ENCODE data around the gene GNB2. TPM values are rescaled to one million over a fixed set of nuclear protein-coding genes. Genes with fewer than 3 reads are reported as not detected.

The GNB2 gene
- total RNA-seq, 1 experiment from 2014 or later = 174 TPM

GRCh38 chr7:100686822-100687211 lies 13.3 kb downstream of the GNB2 start:
- no peak overlapping the region for H3T11ph ChIP-seq (ENCODE audit: low read length)
- H3K36me3 Mint-ChIP-seq (ENCODE audit: insufficient read depth in 1 of 3, low read depth in 3 of 3) = peaks cover 31 to 74% (median 66%) of the 10 kb centered on the region in 3 experiments
- H3K23ac ChIP-seq (ENCODE audit: insufficient read length, low read depth, low read length) = no peak overlapping the region
- H2AFZ ChIP-seq (ENCODE audit: low read length) = no peak overlapping the region
- no peak overlapping the region for H4K5ac ChIP-seq (ENCODE audit: insufficient read length, low read depth, low read length)
- H3K79me1 ChIP-seq (ENCODE audit: insufficient read depth, low read depth, low read length, poor library complexity, severe bottlenecking) = peaks cover 5% of the 10 kb centered on the region
- WGBS (ENCODE audit: extremely low coverage, insufficient read length, low lambda C conversion rate) = no CpG with 5 or more reads among the region's 17 CpGs
- no peak overlapping the region for H3K56ac ChIP-seq (ENCODE audit: insufficient read length, low read depth, low read length)
- H3K4me3 Mint-ChIP-seq = no peak overlapping the region
- H3K79me2 ChIP-seq (ENCODE audit: insufficient read depth, low read length) = peaks cover 16% of the 10 kb centered on the region; the same call in 1 of the 2 replicates
- no peak overlapping the region for H3K4ac ChIP-seq (ENCODE audit: low read depth, low read length)
- no peak overlapping the region for H2BK12ac ChIP-seq (ENCODE audit: insufficient read length, low read depth, low read length)
- H3K18ac ChIP-seq (ENCODE audit: insufficient read length, low read depth, low read length) = no peak overlapping the region
- no peak overlapping the region for H3K4me2 ChIP-seq (ENCODE audit: insufficient read depth, insufficient read length, low read length)
- H3K14ac ChIP-seq (ENCODE audit: insufficient read depth, low read length) = no peak overlapping the region
- H3K27ac ChIP-seq (ENCODE audit: insufficient read length, low read depth, low read length) = no peak overlapping the region
- no peak overlapping the region for H4K91ac ChIP-seq (ENCODE audit: insufficient read length, low read depth, low read length)
- no peak overlapping the region for H2BK120ac ChIP-seq (ENCODE audit: low read depth, low read length, poor library complexity, severe bottlenecking)
- DNase-seq = no peak
- no peak overlapping the region for H3K9ac ChIP-seq (ENCODE audit: extremely low read depth, insufficient read length, low read length)
- no peaks in the 10 kb centered on the region for H3K9me3 ChIP-seq (ENCODE audit: control insufficient read depth, low read depth, low read length)
- H3K9me3 Mint-ChIP-seq = no peaks in the 10 kb centered on the region
- no peak overlapping the region for H2AK5ac ChIP-seq (ENCODE audit: insufficient read length, low read length)
- H3K27ac Mint-ChIP-seq = peak overlapping the region in 1 of 3 experiments; percentile 67; a peak in 3 of 7 replicates
- no peaks in the 10 kb centered on the region for H3K27me3 Mint-ChIP-seq (ENCODE audit: low read depth)
- TF ChIP-seq, protein P1, sequence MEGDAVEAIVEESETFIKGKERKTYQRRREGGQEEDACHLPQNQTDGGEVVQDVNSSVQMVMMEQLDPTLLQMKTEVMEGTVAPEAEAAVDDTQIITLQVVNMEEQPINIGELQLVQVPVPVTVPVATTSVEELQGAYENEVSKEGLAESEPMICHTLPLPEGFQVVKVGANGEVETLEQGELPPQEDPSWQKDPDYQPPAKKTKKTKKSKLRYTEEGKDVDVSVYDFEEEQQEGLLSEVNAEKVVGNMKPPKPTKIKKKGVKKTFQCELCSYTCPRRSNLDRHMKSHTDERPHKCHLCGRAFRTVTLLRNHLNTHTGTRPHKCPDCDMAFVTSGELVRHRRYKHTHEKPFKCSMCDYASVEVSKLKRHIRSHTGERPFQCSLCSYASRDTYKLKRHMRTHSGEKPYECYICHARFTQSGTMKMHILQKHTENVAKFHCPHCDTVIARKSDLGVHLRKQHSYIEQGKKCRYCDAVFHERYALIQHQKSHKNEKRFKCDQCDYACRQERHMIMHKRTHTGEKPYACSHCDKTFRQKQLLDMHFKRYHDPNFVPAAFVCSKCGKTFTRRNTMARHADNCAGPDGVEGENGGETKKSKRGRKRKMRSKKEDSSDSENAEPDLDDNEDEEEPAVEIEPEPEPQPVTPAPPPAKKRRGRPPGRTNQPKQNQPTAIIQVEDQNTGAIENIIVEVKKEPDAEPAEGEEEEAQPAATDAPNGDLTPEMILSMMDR (conservative IDR thresholded peaks at IDR 0.05) = no peak
- H3K23me2 ChIP-seq (ENCODE audit: insufficient read length, low read depth, low read length, poor library complexity, severe bottlenecking) = no peaks in the 10 kb centered on the region
- H3K4me1 Mint-ChIP-seq = peaks cover 10 to 16% of the 10 kb centered on the region in 2 experiments
- no peaks in the 10 kb centered on the region for H3K27me3 ChIP-seq (ENCODE audit: insufficient read depth, low read length)
- H4K8ac ChIP-seq (replicated peaks; ENCODE audit: insufficient read length, low read depth, low read length) = no peak overlapping the region
- H4K20me1 ChIP-seq (ENCODE audit: control insufficient read depth, insufficient read depth, insufficient read length) = no peaks in the 10 kb centered on the region
- no peaks in the 10 kb centered on the region for H3K4me1 ChIP-seq (ENCODE audit: insufficient read depth, low read length)
- H2BK15ac ChIP-seq (ENCODE audit: low read depth, low read length) = no peak overlapping the region
- H2BK20ac ChIP-seq (ENCODE audit: low read depth, low read length, poor library complexity, severe bottlenecking) = no peak overlapping the region
- H2BK5ac ChIP-seq (ENCODE audit: insufficient read length, low read length) = no peak overlapping the region
